H1 (cell line): ENCODE data around the gene CTSH. TPM values are rescaled to one million over a fixed set of nuclear protein-coding genes. Genes with fewer than 3 reads are reported as not detected.

Source experiments
- CTCF ChIA-PET: fragments of 300-600 bp; sonication (Branson Sonifier 250); formaldehyde crosslinking; loops from one replicate; lab custom pipeline; 2021; ENCODE audit not compliant: partially characterized antibody; lab: Charles Lee
- POLR2A ChIA-PET: fragments of 300-600 bp; sonication (Branson Sonifier 250); formaldehyde crosslinking; loops from one replicate; lab custom pipeline; 2021; ENCODE audit warnings: inconsistent platforms; ENCODE audit not compliant: partially characterized antibody; lab: Charles Lee
- DNase-seq, 2 experiments: peaks; one replicate each; pipeline versions ENCODE4 v3.0.0 to v3.0.0-alpha.2; 2010 to 2022; ENCODE audit warnings: low spot score in 2 of 2, low read depth in 1 of 2, mixed read lengths in 1 of 2
- FAIRE-seq: peaks from 2 replicates; lab custom pipeline; 2011; peaks lifted over from hg19 to GRCh38; lab: Jason Lieb, UNC
- H2AFZ ChIP-seq: 2 replicates; pipeline ENCODE4 v1.8.1; 2012; ENCODE audit warnings: low read length, inconsistent platforms
- H2AK5ac ChIP-seq: 2 replicates; pipeline ENCODE4 v1.6.1; 2013; ENCODE audit warnings: low read depth, low read length
- H2BK120ac ChIP-seq: replicated peaks from 2 replicates; pipeline ENCODE3; 2013; ENCODE audit warnings: low read depth, low read length, inconsistent platforms
- H2BK12ac ChIP-seq: 2 replicates; pipeline ENCODE4 v1.6.1; 2013; ENCODE audit warnings: low read depth, low read length
- H2BK15ac ChIP-seq: 2 replicates; pipeline ENCODE4 v1.6.1; 2013; ENCODE audit warnings: low read length
- H2BK20ac ChIP-seq: 2 replicates; pipeline ENCODE4 v1.6.1; 2013; ENCODE audit warnings: low read length
- H2BK5ac ChIP-seq: 2 replicates; pipeline ENCODE4 v1.6.1; 2013; ENCODE audit warnings: low read depth, low read length
- H3K14ac ChIP-seq: 2 replicates; pipeline ENCODE4 v1.6.1; 2013; ENCODE audit warnings: inconsistent platforms; ENCODE audit not compliant: insufficient read length
- H3K18ac ChIP-seq: 2 replicates; pipeline ENCODE4 v1.6.1; 2013; ENCODE audit warnings: low read length; ENCODE audit errors: extremely low read depth
- H3K23ac ChIP-seq: 2 replicates; pipeline ENCODE4 v1.6.1; 2013; ENCODE audit warnings: inconsistent platforms; ENCODE audit not compliant: insufficient read length
- H3K23me2 ChIP-seq: 2 replicates; pipeline ENCODE4 v1.6.1; 2013; ENCODE audit warnings: low read depth, low read length
- H3K27ac ChIP-seq: 2 replicates; pipeline ENCODE4 v1.6.1; 2011; ENCODE audit warnings: low read depth, low read length, inconsistent platforms
- H3K27me3 ChIP-seq, 4 experiments: replicated peaks in 1 of 4; 1 replicate in 1 of 4; 2 replicates in 3 of 4; pipeline versions ENCODE4 v1.6.1 to v1.8.1; 2011 to 2013; ENCODE audit warnings: low read length in 3 of 4, mild to moderate bottlenecking in 3 of 4, inconsistent platforms in 2 of 4, mixed read lengths in 2 of 4, moderate library complexity in 1 of 4; ENCODE audit not compliant: control insufficient read depth in 3 of 4, insufficient read depth in 3 of 4; ENCODE audit errors: extremely low read depth in 1 of 4
- H3K36me3 ChIP-seq, 4 experiments: 2 replicates each; pipeline versions ENCODE4 v1.6.1 to v1.8.1; 2011 to 2013; ENCODE audit warnings: mild to moderate bottlenecking in 4 of 4, low read length in 3 of 4, moderate library complexity in 2 of 4, control low read depth in 1 of 4, inconsistent platforms in 1 of 4; ENCODE audit not compliant: insufficient read depth in 4 of 4, control insufficient read depth in 2 of 4
- H3K4ac ChIP-seq: replicated peaks from 2 replicates; pipeline ENCODE3; 2013; ENCODE audit warnings: low read length, low read depth, mixed read lengths, inconsistent platforms; ENCODE audit not compliant: insufficient read length
- H3K4me1 ChIP-seq, 4 experiments: replicated peaks in 1 of 4; 1 replicate in 1 of 4; 2 replicates in 3 of 4; pipeline versions ENCODE4 v1.6.1 to v1.8.1; 2011 to 2013; ENCODE audit warnings: low read length in 3 of 4, inconsistent platforms in 2 of 4, mixed read lengths in 1 of 4; ENCODE audit not compliant: insufficient read depth in 4 of 4, control insufficient read depth in 3 of 4
- H3K4me2 ChIP-seq, 2 experiments: 2 replicates each; pipeline versions ENCODE4 v1.6.1 to v1.8.1; 2011 to 2013; ENCODE audit warnings: low read depth in 2 of 2, low read length in 2 of 2, control low read depth in 1 of 2, inconsistent platforms in 1 of 2, mild to moderate bottlenecking in 1 of 2; ENCODE audit not compliant: insufficient read depth in 1 of 2
- H3K4me3 ChIP-seq, 4 experiments: fragments of 200-600, 300-600 bp in 1 of 4; sonication (generic), shearing (Covaris generic), sonication (Bioruptor Twin) in 1 of 4; 2 replicates each; pipeline versions ENCODE4 v1.5.1 to v1.8.1; 2011 to 2016; ENCODE audit warnings: low read length in 4 of 4, low read depth in 3 of 4, control low read depth in 2 of 4, inconsistent platforms in 2 of 4, mild to moderate bottlenecking in 2 of 4, mixed read lengths in 1 of 4, moderate library complexity in 1 of 4; ENCODE audit not compliant: insufficient read depth in 2 of 4; ENCODE audit errors: extremely low read depth in 1 of 4
- H3K56ac ChIP-seq: replicated peaks from 2 replicates; pipeline ENCODE3; 2013; ENCODE audit warnings: low read depth, mild to moderate bottlenecking, mixed read lengths, low read length, inconsistent platforms; ENCODE audit not compliant: insufficient read length
- H3K79me1 ChIP-seq: 2 replicates; pipeline ENCODE4 v1.6.1; 2013; ENCODE audit warnings: low read depth, low read length, control low read depth
- H3K79me2 ChIP-seq, 2 experiments: 2 replicates each; pipeline versions ENCODE4 v1.6.1 to v1.8.1; 2012 to 2013; ENCODE audit warnings: low read length in 2 of 2, mild to moderate bottlenecking in 2 of 2, inconsistent platforms in 1 of 2; ENCODE audit not compliant: insufficient read depth in 2 of 2, control insufficient read depth in 1 of 2
- H3K9ac ChIP-seq, 4 experiments: replicated peaks in 1 of 4; 1 replicate in 1 of 4; 2 replicates in 3 of 4; pipeline versions ENCODE4 v1.6.1 to v1.8.1; 2011 to 2013; ENCODE audit warnings: low read depth in 3 of 4, low read length in 3 of 4, control low read depth in 2 of 4, mild to moderate bottlenecking in 2 of 4, moderate library complexity in 2 of 4, inconsistent platforms in 1 of 4; ENCODE audit errors: extremely low read depth in 1 of 4
- H3K9me3 ChIP-seq, 2 experiments: 2 replicates each; pipeline versions ENCODE4 v1.6.1 to v1.8.1; 2012 to 2013; ENCODE audit warnings: mild to moderate bottlenecking in 2 of 2, moderate library complexity in 2 of 2, control low read depth in 1 of 2, inconsistent platforms in 1 of 2, low read depth in 1 of 2, low read length in 1 of 2, mixed read lengths in 1 of 2; ENCODE audit not compliant: insufficient read depth in 2 of 2
- H4K20me1 ChIP-seq, 2 experiments: replicated peaks in 1 of 2; 2 replicates each; pipeline versions ENCODE3 to v1.8.1; 2011 to 2013; ENCODE audit warnings: inconsistent platforms in 2 of 2, low read length in 2 of 2, mild to moderate bottlenecking in 1 of 2; ENCODE audit not compliant: insufficient read depth in 2 of 2, control insufficient read depth in 1 of 2
- H4K5ac ChIP-seq: 2 replicates; pipeline ENCODE4 v1.6.1; 2013; ENCODE audit warnings: low read length, low read depth, mixed read lengths, inconsistent platforms; ENCODE audit not compliant: insufficient read length
- H4K8ac ChIP-seq: 2 replicates; pipeline ENCODE4 v1.8.0; 2013; ENCODE audit warnings: mild to moderate bottlenecking, moderate library complexity, low read length, inconsistent platforms; ENCODE audit not compliant: insufficient read depth; ENCODE audit errors: extremely low read depth
- H4K91ac ChIP-seq: replicated peaks from 2 replicates; pipeline ENCODE3; 2013; ENCODE audit warnings: low read length, mixed read lengths, inconsistent platforms; ENCODE audit not compliant: insufficient read length
- BACH1 ChIP-seq: IDR thresholded peaks from 2 replicates; pipeline ENCODE4 v1.6.1; 2012; ENCODE audit warnings: low read length, improper control_type of control experiment
- CREB1 ChIP-seq: IDR thresholded peaks from 2 replicates; pipeline ENCODE4 v1.6.1; 2012; ENCODE audit warnings: inconsistent platforms
- FOSL1 ChIP-seq: IDR thresholded peaks from 2 replicates; pipeline ENCODE4 v1.6.1; 2011; ENCODE audit warnings: mild to moderate bottlenecking, low read depth, low read length, moderate library complexity; ENCODE audit not compliant: insufficient read depth
- KDM1A ChIP-seq: fragments of 200-600, 300-600 bp; sonication (generic); IDR thresholded peaks from 2 replicates; pipeline ENCODE4 v1.7.1; 2016; ENCODE audit warnings: mild to moderate bottlenecking, low read length, borderline replicate concordance
- MAFK ChIP-seq: IDR thresholded peaks from 2 replicates; pipeline ENCODE4 v1.6.1; 2012; ENCODE audit warnings: low read depth, mild to moderate bottlenecking, improper control_type of control experiment, low read length
- NANOG ChIP-seq: IDR thresholded peaks from 2 replicates; pipeline ENCODE4 v1.6.1; 2011; ENCODE audit warnings: low read length, low read depth, mild to moderate bottlenecking, inconsistent platforms; ENCODE audit not compliant: insufficient read depth, poor library complexity, severe bottlenecking
- RAD21 ChIP-seq, 2 experiments: IDR thresholded peaks in 1 of 2; conservative IDR thresholded peaks in 1 of 2; 2 replicates each; pipeline ENCODE4 v1.6.1; 2011; ENCODE audit warnings: low read depth in 2 of 2, low read length in 2 of 2, improper control_type of control experiment in 1 of 2, inconsistent platforms in 1 of 2, mild to moderate bottlenecking in 1 of 2, moderate library complexity in 1 of 2
- RXRA ChIP-seq: IDR thresholded peaks from 2 replicates; pipeline ENCODE4 v1.6.1; 2011; ENCODE audit warnings: low read depth, mild to moderate bottlenecking, low read length, moderate library complexity; ENCODE audit not compliant: insufficient read depth
- SAP30 ChIP-seq: fragments of 300-600 bp; sonication (generic); IDR thresholded peaks from 2 replicates; pipeline ENCODE4 v1.7.1; 2012; ENCODE audit warnings: low read length, moderate library complexity, mild to moderate bottlenecking, inconsistent platforms; ENCODE audit not compliant: insufficient read depth, insufficient replicate concordance
- WGBS, 2 experiments: shearing (Covaris generic) in 1 of 2; methylation state at CpG; one replicate each; pipeline versions ENCODE4 v1.1.6 to v1.1.7; 2013 to 2015; ENCODE audit warnings: low lambda C conversion rate in 2 of 2, mixed read lengths in 2 of 2, inconsistent platforms in 1 of 2, low coverage in 1 of 2, missing lambda C conversion rate in 1 of 2; ENCODE audit not compliant: insufficient replicate concordance in 2 of 2, insufficient coverage in 1 of 2, insufficient read length in 1 of 2; ENCODE audit errors: extremely low coverage in 1 of 2, missing lambda C conversion rate in 1 of 2; 5-methylcytosine and 5-hydroxymethylcytosine counted together
- polyA plus RNA-seq, 7 experiments: library from polyadenylated mRNA; depleted of rRNA in 3 of 7; stranded (reverse) in 5 of 7; unstranded in 2 of 7; fragments of >200 nt in 5 of 7; fragments of 200-250 nt in 2 of 7; gene quantifications; 1 replicate in 5 of 7; 2 replicates in 1 of 7; 4 replicates in 1 of 7; pipeline versions ENCODE4 v1.2.1 to v1.2.3, GENCODE V29; 2011 to 2013; ENCODE audit warnings: missing spikeins in 2 of 7, mixed read lengths in 2 of 7
- total RNA-seq: library from RNA; stranded (reverse); fragmentation: NEBNext Ultra II Directional; extraction: Animal tissue kit (Norgen Biotek cat#: 25700); gene quantifications from 2 replicates; pipeline ENCODE4 v1.2.1, GENCODE V29; 2021

CTSH gene
- total and polyA plus RNA-seq, 2 of the 8 experiments (the other 6 are each of a cell fraction or from before 2014, with no cell fraction given): 34.0 to 36.8 TPM

GRCh38 chr15:78987556-78988360 is 42.9 kb upstream of the CTSH start:
- H3K9ac ChIP-seq: no peak overlapping the region
- DNase-seq: no peak
- H3K79me1 ChIP-seq: no peaks in the 10 kb centered on the region
- no peaks in the 10 kb centered on the region; a peak in 1 of 7 replicates for H3K27me3 ChIP-seq
- POLR2A ChIA-PET: interaction anchor here (0.7 to 1.6 kb wide), 2 partner anchors 43 to 160 kb away, joined by 3 read pairs; partner anchors contain the start of gene CTSH
- H3K79me2 ChIP-seq: no peaks in the 10 kb centered on the region
- CTCF ChIA-PET: interaction anchor here (1.2 to 3.7 kb wide), 8 partner anchors 8 to 79 kb away, joined by 3 to 23 read pairs (median 6); partner anchors contain the start of gene CTSH
- H3K27ac ChIP-seq: no peak overlapping the region
- H3K9me3 ChIP-seq: no peaks in the 10 kb centered on the region
- H4K5ac ChIP-seq: no peak overlapping the region
- no peak overlapping the region for H3K23ac ChIP-seq
- no peaks in the 10 kb centered on the region for H3K36me3 ChIP-seq
- H3K18ac ChIP-seq: no peak overlapping the region
- H2AK5ac ChIP-seq: no peak overlapping the region
- no peak overlapping the region for H2BK12ac ChIP-seq
- no peak overlapping the region for H3K4ac ChIP-seq
- no peaks in the 10 kb centered on the region; the same call in 1 of the 2 replicates for H3K23me2 ChIP-seq
- no peak overlapping the region for H2AFZ ChIP-seq
- no peak overlapping the region for H2BK20ac ChIP-seq
- H3K4me2 ChIP-seq: no peak overlapping the region
- H2BK120ac ChIP-seq: no peak overlapping the region
- no peak for TF ChIP-seq RXRA
- TF ChIP-seq RAD21 (IDR thresholded peaks at IDR 0.05 in 1 of 2, conservative IDR thresholded peaks at IDR 0.05 in 1 of 2; ENCODE audit: low read depth in 2 of 2, low read length in 2 of 2): no peak
- TF ChIP-seq SAP30: no peak
- TF ChIP-seq BACH1: no peak
- no peak for TF ChIP-seq CREB1
- no peak for TF ChIP-seq MAFK
- no peak for TF ChIP-seq NANOG
- TF ChIP-seq KDM1A: no peak; the same call in 1 of the 2 replicates
- TF ChIP-seq FOSL1: no peak
- 84% methylated on average over 10 of the region's 10 CpGs; no CpG with 5 or more reads in 1 of the 2 experiments for WGBS, 2 experiments
- H3K4me1 ChIP-seq: no peaks in the 10 kb centered on the region
- H4K91ac ChIP-seq: no peak overlapping the region
- H2BK15ac ChIP-seq: no peak overlapping the region
- H2BK5ac ChIP-seq: no peak overlapping the region
- no peak overlapping the region for H4K8ac ChIP-seq
- H3K4me3 ChIP-seq: no peak overlapping the region
- no peak for FAIRE-seq
- no peaks in the 10 kb centered on the region for H4K20me1 ChIP-seq
- no peak overlapping the region for H3K56ac ChIP-seq
- no peak overlapping the region for H3K14ac ChIP-seq
